ENCODE results near the gene DOCK4.

The DOCK4 gene

GRCh38 chr7:111832174-111832573 is 374.0 kb downstream of the DOCK4 start:
- no peak overlapping the region for H3K27ac ChIP-seq (replicated peaks)

DNA sequence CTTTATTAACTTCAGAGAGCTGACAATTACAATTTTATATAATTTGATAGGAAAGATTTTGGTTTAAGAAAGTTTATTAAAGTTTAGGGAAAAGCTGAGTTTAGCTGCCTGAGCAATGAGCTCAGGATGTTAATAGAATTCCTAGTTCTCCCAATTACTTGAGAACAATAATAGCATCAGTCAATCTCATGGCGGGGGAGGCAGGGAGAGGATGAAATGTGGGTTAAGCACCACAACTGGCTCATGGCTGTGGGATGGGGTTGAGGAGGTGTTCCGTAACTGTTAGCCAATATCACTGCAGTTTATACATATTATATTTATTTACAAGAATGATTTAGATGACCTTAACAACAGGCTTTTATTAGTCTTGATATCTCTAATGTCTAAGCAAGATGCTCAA is 377.0 kb downstream of the DOCK4 start:
- TF ChIP-seq SPI1 (IDR thresholded peaks at IDR 0.05; ENCODE audit: borderline replicate concordance, low read depth) (no peak), POLR2AphosphoS5 (IDR thresholded peaks at IDR 0.05; ENCODE audit: low read depth) (no peak), GABPA (IDR thresholded peaks at IDR 0.05; ENCODE audit: low read depth) (no peak)
- TF ChIP-seq, protein P1, sequence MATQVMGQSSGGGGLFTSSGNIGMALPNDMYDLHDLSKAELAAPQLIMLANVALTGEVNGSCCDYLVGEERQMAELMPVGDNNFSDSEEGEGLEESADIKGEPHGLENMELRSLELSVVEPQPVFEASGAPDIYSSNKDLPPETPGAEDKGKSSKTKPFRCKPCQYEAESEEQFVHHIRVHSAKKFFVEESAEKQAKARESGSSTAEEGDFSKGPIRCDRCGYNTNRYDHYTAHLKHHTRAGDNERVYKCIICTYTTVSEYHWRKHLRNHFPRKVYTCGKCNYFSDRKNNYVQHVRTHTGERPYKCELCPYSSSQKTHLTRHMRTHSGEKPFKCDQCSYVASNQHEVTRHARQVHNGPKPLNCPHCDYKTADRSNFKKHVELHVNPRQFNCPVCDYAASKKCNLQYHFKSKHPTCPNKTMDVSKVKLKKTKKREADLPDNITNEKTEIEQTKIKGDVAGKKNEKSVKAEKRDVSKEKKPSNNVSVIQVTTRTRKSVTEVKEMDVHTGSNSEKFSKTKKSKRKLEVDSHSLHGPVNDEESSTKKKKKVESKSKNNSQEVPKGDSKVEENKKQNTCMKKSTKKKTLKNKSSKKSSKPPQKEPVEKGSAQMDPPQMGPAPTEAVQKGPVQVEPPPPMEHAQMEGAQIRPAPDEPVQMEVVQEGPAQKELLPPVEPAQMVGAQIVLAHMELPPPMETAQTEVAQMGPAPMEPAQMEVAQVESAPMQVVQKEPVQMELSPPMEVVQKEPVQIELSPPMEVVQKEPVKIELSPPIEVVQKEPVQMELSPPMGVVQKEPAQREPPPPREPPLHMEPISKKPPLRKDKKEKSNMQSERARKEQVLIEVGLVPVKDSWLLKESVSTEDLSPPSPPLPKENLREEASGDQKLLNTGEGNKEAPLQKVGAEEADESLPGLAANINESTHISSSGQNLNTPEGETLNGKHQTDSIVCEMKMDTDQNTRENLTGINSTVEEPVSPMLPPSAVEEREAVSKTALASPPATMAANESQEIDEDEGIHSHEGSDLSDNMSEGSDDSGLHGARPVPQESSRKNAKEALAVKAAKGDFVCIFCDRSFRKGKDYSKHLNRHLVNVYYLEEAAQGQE (IDR thresholded peaks at IDR 0.05; ENCODE audit: insufficient replicate concordance, low read depth) = no peak
- TF ChIP-seq, protein P2, sequence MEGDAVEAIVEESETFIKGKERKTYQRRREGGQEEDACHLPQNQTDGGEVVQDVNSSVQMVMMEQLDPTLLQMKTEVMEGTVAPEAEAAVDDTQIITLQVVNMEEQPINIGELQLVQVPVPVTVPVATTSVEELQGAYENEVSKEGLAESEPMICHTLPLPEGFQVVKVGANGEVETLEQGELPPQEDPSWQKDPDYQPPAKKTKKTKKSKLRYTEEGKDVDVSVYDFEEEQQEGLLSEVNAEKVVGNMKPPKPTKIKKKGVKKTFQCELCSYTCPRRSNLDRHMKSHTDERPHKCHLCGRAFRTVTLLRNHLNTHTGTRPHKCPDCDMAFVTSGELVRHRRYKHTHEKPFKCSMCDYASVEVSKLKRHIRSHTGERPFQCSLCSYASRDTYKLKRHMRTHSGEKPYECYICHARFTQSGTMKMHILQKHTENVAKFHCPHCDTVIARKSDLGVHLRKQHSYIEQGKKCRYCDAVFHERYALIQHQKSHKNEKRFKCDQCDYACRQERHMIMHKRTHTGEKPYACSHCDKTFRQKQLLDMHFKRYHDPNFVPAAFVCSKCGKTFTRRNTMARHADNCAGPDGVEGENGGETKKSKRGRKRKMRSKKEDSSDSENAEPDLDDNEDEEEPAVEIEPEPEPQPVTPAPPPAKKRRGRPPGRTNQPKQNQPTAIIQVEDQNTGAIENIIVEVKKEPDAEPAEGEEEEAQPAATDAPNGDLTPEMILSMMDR (IDR thresholded peaks at IDR 0.05; ENCODE audit: insufficient read depth, low read length) = no peak
- no peak for DNase-seq (ENCODE audit: low read depth in 1 of 2, low spot score in 1 of 2)
- no peak overlapping the region for H3K4me3 ChIP-seq (replicated peaks; ENCODE audit: insufficient read depth, low read length)
- no peak overlapping the region for H3K27ac ChIP-seq (replicated peaks)
- H3K27me3 ChIP-seq (ENCODE audit: insufficient read depth, poor library complexity, severe bottlenecking) = no peaks in the 10 kb centered on the region

More at GRCh38 chr7:111832174-111832573, 374.0 kb downstream of the DOCK4 start:
- H3K4me3 ChIP-seq (replicated peaks; ENCODE audit: insufficient read depth, low read length) = no peak overlapping the region
- TF ChIP-seq, protein P1 (IDR thresholded peaks at IDR 0.05; ENCODE audit: insufficient replicate concordance, low read depth) = no peak
- TF ChIP-seq GABPA (IDR thresholded peaks at IDR 0.05; ENCODE audit: low read depth) (no peak), POLR2AphosphoS5 (IDR thresholded peaks at IDR 0.05; ENCODE audit: low read depth) (no peak), SPI1 (IDR thresholded peaks at IDR 0.05; ENCODE audit: borderline replicate concordance, low read depth) (no peak)
- TF ChIP-seq, protein P2 (IDR thresholded peaks at IDR 0.05; ENCODE audit: insufficient read depth, low read length) = no peak
- DNase-seq (ENCODE audit: low read depth in 1 of 2, low spot score in 1 of 2) = no peak
- H3K27me3 ChIP-seq (ENCODE audit: insufficient read depth, poor library complexity, severe bottlenecking) = no peaks in the 10 kb centered on the region

GRCh38 chr7:111827863-111828504 is 378.2 kb downstream of the DOCK4 start:
- Histone ChIP-seq H3K4me3 (replicated peaks; ENCODE audit: insufficient read depth, low read length) (no peak overlapping the region), H3K27me3 (ENCODE audit: insufficient read depth, poor library complexity, severe bottlenecking) (no peaks in the 10 kb centered on the region), H3K27ac (replicated peaks) (no peak overlapping the region)
- no peak for DNase-seq (ENCODE audit: low read depth in 1 of 2, low spot score in 1 of 2)
- no peak for TF ChIP-seq GABPA (IDR thresholded peaks at IDR 0.05; ENCODE audit: low read depth)

- no peak overlapping the region for H3K27ac ChIP-seq (replicated peaks)
- H3K4me3 ChIP-seq (replicated peaks; ENCODE audit: insufficient read depth, low read length) = no peak overlapping the region
- TF ChIP-seq POLR2AphosphoS5 (IDR thresholded peaks at IDR 0.05; ENCODE audit: low read depth) = no peak
- TF ChIP-seq GABPA (IDR thresholded peaks at IDR 0.05; ENCODE audit: low read depth) = no peak
- no peak for TF ChIP-seq SPI1 (IDR thresholded peaks at IDR 0.05; ENCODE audit: borderline replicate concordance, low read depth)
- TF ChIP-seq, protein P1 (IDR thresholded peaks at IDR 0.05; ENCODE audit: insufficient replicate concordance, low read depth) = no peak
- TF ChIP-seq, protein P2 (IDR thresholded peaks at IDR 0.05; ENCODE audit: insufficient read depth, low read length) = no peak
- no peaks in the 10 kb centered on the region for H3K27me3 ChIP-seq (ENCODE audit: insufficient read depth, poor library complexity, severe bottlenecking)
- no peak for DNase-seq (ENCODE audit: low read depth in 1 of 2, low spot score in 1 of 2)
These were observed 381.2 kb downstream of the DOCK4 start for GRCh38 chr7:111825046-111825445.
